ENCODE data around the gene SBF2.
"Not testable (repeated sequence)": the region's sequence is repeated elsewhere in the genome, so short reads cannot be mapped to it uniquely, and the experiment has no call there.

SBF2 gene

DNA sequence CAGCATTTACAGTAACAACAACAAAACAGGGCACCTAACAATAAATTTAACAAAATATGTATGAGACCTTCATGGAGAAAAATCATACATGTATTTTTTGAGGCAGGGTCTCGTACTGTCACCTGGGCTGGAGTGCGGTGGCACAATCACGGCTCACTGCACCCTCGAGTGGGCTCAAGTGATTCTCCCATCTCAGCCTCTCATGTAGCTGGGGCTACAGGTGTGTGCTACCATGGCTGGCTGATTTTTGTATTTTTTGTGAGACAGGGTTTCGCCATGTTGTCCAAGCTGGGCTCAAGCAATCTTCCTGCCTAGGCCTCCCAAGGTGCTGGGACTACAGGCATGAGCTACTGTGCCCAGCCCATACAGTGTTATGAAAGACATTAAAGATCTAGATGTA lies 352.0 kb downstream of the SBF2 start:
- no peak for DNase-seq

DNA sequence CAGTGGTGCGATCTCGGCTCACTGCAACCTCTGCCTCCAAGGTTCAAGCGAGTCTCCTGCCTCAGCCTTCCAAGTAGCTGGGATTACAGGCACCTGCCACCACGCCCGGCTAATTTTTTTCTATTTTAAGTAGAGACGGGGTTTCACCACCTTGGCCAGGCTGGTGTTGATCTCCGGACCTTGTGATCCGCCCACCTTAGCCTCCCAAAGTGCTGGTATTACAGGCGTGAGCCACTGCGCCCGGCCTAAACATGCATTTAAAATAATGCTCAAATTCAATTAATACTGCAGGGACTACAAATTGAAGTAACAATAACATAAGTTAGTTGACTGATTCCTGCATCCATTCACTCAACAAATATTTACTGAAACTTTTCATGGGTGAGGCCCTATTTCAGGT lies 354.9 kb downstream of the SBF2 start:
- not testable (repeated sequence) for DNase-seq

DNA sequence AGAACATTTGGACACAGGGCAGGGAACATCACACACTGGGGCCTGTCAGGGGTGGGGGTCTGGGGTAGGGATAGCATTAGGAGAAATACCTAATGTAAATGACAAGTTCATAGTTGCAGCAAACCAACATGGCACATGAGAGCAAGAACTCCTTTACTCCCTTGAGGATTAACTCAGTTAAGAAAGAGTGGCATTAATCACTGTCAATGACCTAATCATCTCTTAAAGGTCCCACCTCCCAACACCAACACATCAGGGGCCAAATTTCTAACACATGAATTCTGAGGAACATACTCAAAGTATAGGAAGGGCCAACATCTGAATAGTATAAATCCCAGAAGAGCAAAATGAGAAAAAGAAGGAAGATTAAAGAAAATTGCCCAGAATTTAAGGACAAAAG lies 357.3 kb downstream of the SBF2 start:
- DNase-seq = no peak

GRCh38 chr11:9932843-9933242 lies 361.2 kb downstream of the SBF2 start:
- not testable (repeated sequence) for DNase-seq

- DNase-seq = not testable (repeated sequence)
These were observed 363.3 kb downstream of the SBF2 start for GRCh38 chr11:9930562-9931331.

DNA sequence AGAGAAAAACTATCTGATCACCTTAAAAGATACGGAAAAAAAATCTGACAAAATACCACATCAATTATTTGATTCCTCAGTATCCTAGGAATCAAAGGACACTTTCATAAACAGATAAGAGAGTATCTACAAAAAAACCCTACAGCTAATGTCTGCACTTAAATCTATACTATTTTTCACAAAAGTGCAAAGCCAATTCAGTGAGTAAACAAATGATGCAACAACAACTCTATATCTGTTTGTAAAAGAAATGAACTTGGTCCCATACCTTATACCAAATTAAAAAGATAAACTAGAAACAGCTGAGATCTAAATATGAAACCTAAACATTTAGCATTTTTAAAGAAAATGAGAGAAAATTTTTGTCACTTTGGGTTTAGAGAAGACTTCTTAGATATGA lies 366.3 kb downstream of the SBF2 start:
- DNase-seq = no peak

DNA sequence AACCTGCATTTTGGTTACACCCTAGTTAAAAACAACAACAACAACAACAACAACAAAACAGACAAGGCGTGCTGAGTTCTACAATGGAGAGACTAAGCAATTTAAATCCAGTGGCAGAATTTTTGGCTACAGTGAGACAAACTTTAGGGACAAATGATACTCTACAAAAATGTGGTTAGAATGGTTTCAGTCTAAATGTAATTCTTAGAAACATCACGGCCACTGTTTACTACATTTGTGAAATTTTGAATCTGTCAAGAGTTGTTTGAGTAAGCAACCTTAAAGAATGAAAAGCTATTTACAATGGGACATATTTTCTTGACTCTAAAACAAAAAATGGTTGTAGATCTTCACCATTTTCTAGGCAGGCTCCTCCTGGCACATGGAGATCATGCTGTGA lies 370.7 kb downstream of the SBF2 start:
- DNase-seq = no peak

DNA sequence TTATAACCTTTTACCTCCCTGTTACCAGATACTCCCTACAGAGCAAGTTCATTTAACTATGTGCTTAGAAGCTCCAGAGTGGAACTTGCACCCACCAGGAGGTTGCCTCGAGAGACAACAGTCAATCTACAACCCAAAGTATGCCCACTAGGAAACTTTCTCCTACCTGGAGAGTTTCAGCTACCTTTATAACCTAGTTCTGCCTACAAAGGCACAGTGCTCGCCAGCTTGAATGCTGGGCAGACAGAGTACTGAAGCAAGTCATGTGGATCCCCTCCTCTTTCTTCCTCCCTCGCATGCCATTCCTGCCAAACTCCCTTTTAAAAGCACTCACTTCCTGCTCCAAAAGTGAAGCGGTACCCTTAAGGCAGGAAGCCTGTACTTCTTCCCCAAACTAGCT lies 371.2 kb downstream of the SBF2 start:
- peak; percentile 13 for DNase-seq

GRCh38 chr11:9916480-9916879 lies 377.5 kb downstream of the SBF2 start:
- DNase-seq = no peak

DNA sequence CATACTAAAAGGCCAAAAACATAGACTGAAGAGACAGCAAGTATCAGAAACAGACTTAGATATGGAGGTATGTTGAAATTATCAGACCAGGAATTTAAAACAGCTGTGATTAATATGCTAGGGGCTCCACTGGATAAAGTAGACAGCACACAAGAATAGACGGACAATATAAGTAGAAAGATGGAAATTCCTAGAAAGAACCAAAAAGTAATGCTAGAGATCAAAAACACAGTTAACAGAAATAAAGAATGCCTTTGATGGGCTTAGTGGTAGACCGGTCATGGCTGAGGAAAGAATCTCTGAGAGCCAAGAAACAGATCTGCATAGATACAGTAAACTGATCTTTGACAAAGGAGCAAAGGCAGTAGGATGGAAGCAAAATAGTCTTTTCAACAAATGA lies 380.0 kb downstream of the SBF2 start:
- peak; percentile 57 for DNase-seq

DNA sequence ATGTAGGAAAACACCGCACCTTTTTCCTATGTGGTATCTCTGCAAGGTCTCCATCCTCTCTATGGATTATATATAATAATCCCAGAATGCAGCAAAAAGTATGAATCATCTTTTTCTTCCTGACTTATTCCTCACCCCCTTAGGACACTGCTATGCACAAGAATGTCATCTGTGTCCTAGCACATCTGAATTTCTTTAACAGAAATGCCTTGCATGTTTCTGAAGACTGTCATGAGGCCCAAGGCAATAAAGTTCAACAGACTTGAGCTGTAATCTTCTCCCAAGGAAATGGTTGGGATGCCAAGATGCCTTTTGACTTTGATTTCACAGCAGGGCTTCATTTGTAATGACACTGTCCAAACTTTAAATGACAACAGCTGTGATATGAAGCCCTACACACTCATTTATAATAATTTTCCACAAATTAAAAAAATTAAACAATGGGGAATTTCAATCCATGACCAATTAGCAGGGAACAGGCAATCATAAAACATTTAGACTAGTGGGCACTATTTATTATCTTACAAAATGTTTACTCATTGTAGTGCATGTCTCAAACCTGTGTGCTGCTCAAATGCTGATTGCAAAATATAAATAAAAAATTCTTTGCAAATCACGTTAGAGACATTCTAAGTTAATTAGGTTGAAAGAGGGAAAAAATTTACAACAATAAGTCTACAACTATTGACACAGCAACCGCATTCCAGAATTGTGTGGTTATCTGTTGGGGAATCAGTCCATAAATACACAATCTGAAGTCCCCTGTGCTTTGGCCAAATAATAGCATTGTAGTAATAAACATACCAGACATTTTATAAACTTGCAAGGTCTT lies 387.8 kb downstream of the SBF2 start:
- DNase-seq = peak; percentile 100

DNA sequence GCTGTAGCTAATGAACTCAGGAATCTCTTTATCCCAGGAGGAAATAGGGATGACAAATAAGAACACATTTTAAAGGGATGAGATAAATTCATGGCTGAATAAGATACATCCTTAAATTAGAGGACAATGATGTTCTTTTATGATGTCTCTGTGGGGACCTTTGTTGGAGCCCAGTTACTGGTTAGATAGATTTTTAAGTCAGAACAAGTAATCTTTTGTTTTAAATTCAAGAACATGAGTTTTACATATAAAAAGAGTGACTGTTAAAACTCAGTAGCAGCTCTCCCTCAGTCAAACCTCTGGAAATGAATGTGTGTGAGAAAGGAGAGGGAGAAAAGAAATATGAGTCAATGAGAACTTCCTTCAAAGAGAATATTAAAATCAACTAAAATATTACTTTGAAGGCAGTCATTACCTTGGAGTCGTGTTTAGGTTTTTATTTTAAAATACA lies 388.5 kb downstream of the SBF2 start:
- peak; percentile 53 for DNase-seq

GRCh38 chr11:9903579-9903978 lies 390.4 kb downstream of the SBF2 start:
- DNase-seq = no peak

DNA sequence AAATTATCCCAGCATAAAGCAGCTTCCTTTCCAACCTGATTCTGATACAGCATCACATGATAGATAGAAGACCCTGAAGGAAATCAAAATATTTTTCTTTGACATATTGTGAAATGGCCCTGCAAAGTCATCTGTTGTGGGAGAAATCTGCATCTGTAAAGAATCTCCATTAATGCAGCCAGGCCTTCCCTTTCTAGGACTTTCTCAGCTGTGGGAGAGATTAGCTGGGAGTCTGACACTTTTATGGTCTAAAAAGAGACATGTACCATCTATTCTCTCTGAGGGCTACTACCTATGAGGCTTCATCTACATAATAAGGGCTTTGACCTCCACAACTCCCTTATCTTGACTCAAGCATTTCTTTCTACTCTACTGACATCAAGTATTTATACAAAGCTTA lies 392.1 kb downstream of the SBF2 start:
- no peak for DNase-seq

DNA sequence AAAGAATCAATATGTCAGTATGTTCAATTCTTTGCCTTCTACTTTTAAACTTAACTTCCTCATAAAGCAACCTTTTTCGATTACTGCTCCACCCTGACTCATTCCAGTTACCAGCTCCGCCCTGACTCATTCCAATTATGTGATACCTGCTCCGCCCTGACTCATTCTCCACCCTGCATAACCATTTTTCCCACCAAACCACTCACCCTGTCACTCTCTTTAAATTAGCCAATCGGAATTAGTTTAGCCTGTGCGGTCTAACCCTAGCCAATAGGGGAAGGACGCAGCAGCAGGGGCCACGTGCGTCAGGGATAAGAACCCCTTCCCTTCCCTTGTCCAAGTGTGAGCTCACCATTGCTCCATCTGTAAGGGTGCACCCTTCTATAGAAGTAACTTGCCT lies 393.8 kb downstream of the SBF2 start:
- peak; percentile 89 for DNase-seq

- DNase-seq = no peak
These were observed 394.3 kb downstream of the SBF2 start for GRCh38 chr11:9899676-9900075.

DNA sequence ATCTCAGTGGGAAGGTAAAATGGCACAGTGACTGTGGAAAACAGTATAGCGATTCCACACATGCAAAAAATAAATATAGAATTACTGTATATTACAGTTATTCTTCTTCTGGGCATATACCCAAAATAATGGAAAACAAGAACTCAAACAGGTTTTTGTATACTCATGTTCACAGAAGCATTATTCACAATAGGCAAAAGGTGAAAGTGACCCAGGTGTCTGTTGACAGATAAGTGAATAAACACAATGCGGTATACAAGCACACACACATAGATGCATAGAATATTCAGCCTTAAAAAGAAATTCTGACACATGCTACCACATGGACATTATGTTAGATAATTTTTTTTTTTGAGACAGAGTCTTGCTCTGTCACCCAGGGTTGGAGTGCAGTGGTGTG lies 397.1 kb downstream of the SBF2 start:
- no peak for DNase-seq

GRCh38 chr11:9895006-9895405 lies 399.0 kb downstream of the SBF2 start:
- DNase-seq = peak; percentile 92

- no peak for DNase-seq
These were observed 400.5 kb downstream of the SBF2 start for GRCh38 chr11:9893474-9893873.

DNA sequence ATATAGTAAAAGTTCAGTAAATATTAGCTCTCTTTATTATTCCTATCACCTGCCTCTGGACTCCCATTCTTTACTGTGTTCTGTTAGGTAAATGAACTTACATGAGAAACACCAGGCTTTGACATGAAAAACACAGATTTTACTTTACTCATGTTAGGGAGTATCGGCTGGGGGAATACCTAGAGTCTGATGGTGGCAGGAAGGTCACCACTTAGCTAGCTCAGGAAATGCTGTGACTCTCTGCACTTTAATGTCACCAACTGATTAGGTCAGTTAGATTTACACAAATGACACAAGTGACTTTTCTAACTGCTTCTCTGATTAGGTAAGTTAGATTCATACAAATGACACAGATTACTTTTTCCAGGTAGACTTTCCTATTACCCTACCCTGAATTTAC lies 405.1 kb downstream of the SBF2 start:
- DNase-seq = no peak

DNA sequence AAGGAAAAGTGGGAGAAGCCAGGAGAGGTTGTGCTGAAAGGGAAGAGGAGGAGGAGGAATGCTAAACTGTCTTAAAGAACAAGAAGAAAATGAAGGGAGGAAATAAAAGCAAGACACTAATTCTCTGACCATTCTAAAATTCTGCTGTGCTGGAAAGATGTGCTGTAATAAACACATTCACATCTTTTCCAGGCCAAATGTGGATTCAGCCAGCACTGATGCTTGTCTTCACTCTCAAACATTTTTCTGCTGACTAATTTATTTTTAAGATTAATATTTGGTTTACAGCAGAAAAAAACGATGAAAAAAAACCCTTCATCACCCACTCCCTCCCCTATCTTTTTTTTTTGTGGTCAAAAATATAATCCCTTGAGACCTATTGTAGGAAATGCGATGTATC lies 406.5 kb downstream of the SBF2 start:
- DNase-seq = no peak

GRCh38 chr11:9886595-9886994 lies 407.4 kb downstream of the SBF2 start:
- DNase-seq = no peak

- peak; percentile 40 for DNase-seq
These were observed 409.4 kb downstream of the SBF2 start for GRCh38 chr11:9884601-9885000.

GRCh38 chr11:9880657-9881056 lies 413.4 kb downstream of the SBF2 start:
- no peak for DNase-seq

All from fibroblast of skin of right quadriceps (primary cell).